H9 (cell line): ENCODE results near the gene SLC5A2. TPM values are rescaled to one million over a fixed set of nuclear protein-coding genes. Genes with fewer than 3 reads are reported as not detected.

Experiments used
- DNase-seq: peaks from one replicate; pipeline ENCODE4 v3.0.0-alpha.2; 2017
- H2AFZ ChIP-seq: one replicate; pipeline ENCODE4 v1.6.1; 2013; ENCODE audit warnings: mild to moderate bottlenecking, low read length, control low read depth, moderate library complexity
- H2AK5ac ChIP-seq: 2 replicates; pipeline ENCODE4 v1.6.1; 2013; ENCODE audit warnings: low read length, control low read depth, mixed read lengths; ENCODE audit not compliant: insufficient read length
- H2BK120ac ChIP-seq: one replicate; pipeline ENCODE4 v1.6.1; 2013; ENCODE audit warnings: low read depth, mild to moderate bottlenecking, low read length, control low read depth, inconsistent platforms; ENCODE audit not compliant: poor library complexity, severe bottlenecking
- H2BK12ac ChIP-seq: 2 replicates; pipeline ENCODE4 v1.6.1; 2013; ENCODE audit warnings: low read length, control low read depth, mixed read lengths, low read depth; ENCODE audit not compliant: insufficient read length
- H2BK15ac ChIP-seq: 2 replicates; pipeline ENCODE4 v1.6.1; 2013; ENCODE audit warnings: low read depth, low read length, control low read depth
- H2BK20ac ChIP-seq: one replicate; pipeline ENCODE4 v1.6.1; 2013; ENCODE audit warnings: low read depth, mild to moderate bottlenecking, low read length, control low read depth, inconsistent platforms; ENCODE audit not compliant: poor library complexity, severe bottlenecking
- H2BK5ac ChIP-seq: 2 replicates; pipeline ENCODE4 v1.6.1; 2013; ENCODE audit warnings: low read length, control low read depth, mixed read lengths; ENCODE audit not compliant: insufficient read length
- H3K14ac ChIP-seq: 2 replicates; pipeline ENCODE4 v1.6.1; 2013; ENCODE audit warnings: low read length, control low read depth; ENCODE audit not compliant: insufficient read depth
- H3K18ac ChIP-seq: 2 replicates; pipeline ENCODE4 v1.6.1; 2013; ENCODE audit warnings: low read depth, mild to moderate bottlenecking, mixed read lengths, low read length, control low read depth; ENCODE audit not compliant: insufficient read length
- H3K23ac ChIP-seq: 2 replicates; pipeline ENCODE4 v1.6.1; 2013; ENCODE audit warnings: low read length, control low read depth, mixed read lengths, low read depth; ENCODE audit not compliant: insufficient read length
- H3K23me2 ChIP-seq: 2 replicates; pipeline ENCODE4 v1.6.1; 2013; ENCODE audit warnings: low read depth, mild to moderate bottlenecking, mixed read lengths, low read length, control low read depth; ENCODE audit not compliant: insufficient read length, poor library complexity, severe bottlenecking
- H3K27ac ChIP-seq: 2 replicates; pipeline ENCODE4 v1.5.1; 2013; ENCODE audit warnings: low read length, control low read depth, mixed read lengths, low read depth; ENCODE audit not compliant: insufficient read length
- H3K27me3 ChIP-seq: 2 replicates; pipeline ENCODE4 v1.6.1; 2013; ENCODE audit warnings: low read length, control low read depth, inconsistent platforms; ENCODE audit not compliant: insufficient read depth
- H3K4ac ChIP-seq: 2 replicates; pipeline ENCODE4 v1.6.1; 2013; ENCODE audit warnings: low read depth, mild to moderate bottlenecking, control low read depth, inconsistent platforms, low read length, moderate library complexity
- H3K4me1 ChIP-seq: 2 replicates; pipeline ENCODE4 v1.6.1; 2013; ENCODE audit warnings: low read length, control low read depth, inconsistent platforms; ENCODE audit not compliant: insufficient read depth
- H3K4me2 ChIP-seq: 2 replicates; pipeline ENCODE4 v1.6.1; 2013; ENCODE audit warnings: low read length, control low read depth, mixed read lengths; ENCODE audit not compliant: insufficient read length, insufficient read depth
- H3K56ac ChIP-seq: 2 replicates; pipeline ENCODE4 v1.6.1; 2013; ENCODE audit warnings: low read depth, mild to moderate bottlenecking, mixed read lengths, low read length, control low read depth; ENCODE audit not compliant: insufficient read length
- H3K79me1 ChIP-seq: 2 replicates; pipeline ENCODE4 v1.6.1; 2013; ENCODE audit warnings: low read depth, mild to moderate bottlenecking, moderate library complexity, low read length, control low read depth, inconsistent platforms; ENCODE audit not compliant: insufficient read depth, poor library complexity, severe bottlenecking
- H3K79me2 ChIP-seq: 2 replicates; pipeline ENCODE4 v1.6.1; 2013; ENCODE audit warnings: low read length, control low read depth, inconsistent platforms; ENCODE audit not compliant: insufficient read depth
- H3K9ac ChIP-seq: 2 replicates; pipeline ENCODE4 v1.6.1; 2013; ENCODE audit warnings: low read length, control low read depth, mixed read lengths; ENCODE audit not compliant: insufficient read length; ENCODE audit errors: extremely low read depth
- H3K9me3 ChIP-seq: one replicate; pipeline ENCODE4 v1.6.1; 2013; ENCODE audit warnings: low read depth, low read length, inconsistent platforms; ENCODE audit not compliant: control insufficient read depth
- H3T11ph ChIP-seq: one replicate; pipeline ENCODE4 v1.6.1; 2013; ENCODE audit warnings: mild to moderate bottlenecking, low read length, control low read depth, inconsistent platforms
- H4K20me1 ChIP-seq: one replicate; pipeline ENCODE4 v1.6.1; 2013; ENCODE audit not compliant: control insufficient read depth, insufficient read length, insufficient read depth
- H4K5ac ChIP-seq: 2 replicates; pipeline ENCODE4 v1.6.1; 2013; ENCODE audit warnings: low read depth, mild to moderate bottlenecking, mixed read lengths, low read length, control low read depth; ENCODE audit not compliant: insufficient read length
- H4K8ac ChIP-seq: replicated peaks from 2 replicates; pipeline ENCODE4 v1.6.1; 2013; ENCODE audit warnings: low read length, control low read depth, mixed read lengths, low read depth; ENCODE audit not compliant: insufficient read length
- H4K91ac ChIP-seq: 2 replicates; pipeline ENCODE4 v1.6.1; 2013; ENCODE audit warnings: low read depth, mild to moderate bottlenecking, moderate library complexity, mixed read lengths, low read length, control low read depth; ENCODE audit not compliant: insufficient read length
- H3K27ac Mint-ChIP-seq, 3 experiments: 2 replicates in 2 of 3; 3 replicates in 1 of 3; pipeline ENCODE4 v1.8.0; 2020 to 2021; ENCODE audit warnings: mixed read lengths in 3 of 3, mild to moderate bottlenecking in 1 of 3, moderate library complexity in 1 of 3
- H3K27me3 Mint-ChIP-seq: 2 replicates; pipeline ENCODE4 v1.8.0; 2021; ENCODE audit warnings: low read depth, mild to moderate bottlenecking, moderate library complexity, mixed read lengths
- H3K36me3 Mint-ChIP-seq, 3 experiments: 2 replicates in 2 of 3; 3 replicates in 1 of 3; pipeline ENCODE4 v1.8.0; 2020 to 2021; ENCODE audit warnings: low read depth in 3 of 3, mixed read lengths in 3 of 3; ENCODE audit not compliant: insufficient read depth in 1 of 3
- H3K4me1 Mint-ChIP-seq, 2 experiments: 2 replicates each; pipeline ENCODE4 v1.8.0; 2020; ENCODE audit warnings: mixed read lengths in 2 of 2
- H3K4me3 Mint-ChIP-seq, 2 experiments: 2 replicates in 1 of 2; 3 replicates in 1 of 2; pipeline ENCODE4 v1.8.0; 2020 to 2021; ENCODE audit warnings: mild to moderate bottlenecking in 2 of 2, mixed read lengths in 2 of 2, moderate library complexity in 1 of 2
- H3K9me3 Mint-ChIP-seq, 2 experiments: 2 replicates in 1 of 2; 3 replicates in 1 of 2; pipeline ENCODE4 v1.8.0; 2020; ENCODE audit warnings: mild to moderate bottlenecking in 2 of 2, mixed read lengths in 2 of 2, moderate library complexity in 1 of 2
- CTCF ChIP-seq: fragments of 200-600 bp; sonication (generic); conservative IDR thresholded peaks from 3 replicates; pipeline ENCODE4 v1.8.0; 2021; ENCODE audit warnings: antibody characterized with exemption, mild to moderate bottlenecking
- WGBS: extraction: QIAGEN DNeasy Blood & Tissue Kit; methylation state at CpG from one replicate; pipeline ENCODE4 v1.1.7; 2013; ENCODE audit warnings: missing lambda C conversion rate, low lambda C conversion rate, mixed read lengths; ENCODE audit not compliant: insufficient read length; ENCODE audit errors: extremely low coverage; 5-methylcytosine and 5-hydroxymethylcytosine counted together
- total RNA-seq: library from RNA; stranded (reverse); gene quantifications from 2 replicates; pipeline ENCODE4 v1.2.1, GENCODE V29; 2021

SLC5A2 gene
- total RNA-seq, 1 experiment from 2014 or later: 0.52 TPM

- no peak overlapping the region for H3K23ac ChIP-seq
- H2BK5ac ChIP-seq: no peak overlapping the region
- no peak overlapping the region for H3K56ac ChIP-seq
- H2BK15ac ChIP-seq: no peak overlapping the region
- H2BK12ac ChIP-seq: no peak overlapping the region
- no peak overlapping the region for H2AK5ac ChIP-seq
- H3K27ac ChIP-seq: no peak overlapping the region
- H4K5ac ChIP-seq: no peak overlapping the region
- H2BK20ac ChIP-seq: no peak overlapping the region
- no CpG with 5 or more reads among the region's 5 CpGs for WGBS
- H2BK120ac ChIP-seq: no peak overlapping the region
- H3K4me3 Mint-ChIP-seq: peak overlapping the region in 1 of 2 experiments; percentile 84; a peak in 3 of 5 replicates
- peaks cover 76% of the 10 kb centered on the region for H3K27me3 Mint-ChIP-seq
- H4K91ac ChIP-seq: no peak overlapping the region
- H3K36me3 Mint-ChIP-seq: peaks cover 5 to 15% (median 9%) of the 10 kb centered on the region in 3 experiments; a peak in 6 of 7 replicates
- H3K4me2 ChIP-seq: no peak overlapping the region
- H3K79me1 ChIP-seq: no peaks in the 10 kb centered on the region
- no peaks in the 10 kb centered on the region for H3K79me2 ChIP-seq
- H3K9me3 Mint-ChIP-seq: peaks cover 0 to 2% of the 10 kb centered on the region in 2 experiments; a peak in 2 of 5 replicates
- DNase-seq: no peak
- H3K4me1 ChIP-seq: no peaks in the 10 kb centered on the region
- no peaks in the 10 kb centered on the region for H3K9me3 ChIP-seq
- H3K4me1 Mint-ChIP-seq: peaks cover 8 to 13% of the 10 kb centered on the region in 2 experiments
- no peak overlapping the region for H3T11ph ChIP-seq
- no peak for TF ChIP-seq CTCF
- H3K27me3 ChIP-seq: peaks cover 13% of the 10 kb centered on the region; the same call in 1 of the 2 replicates
- H4K8ac ChIP-seq: no peak overlapping the region
- H3K23me2 ChIP-seq: peaks cover 11% of the 10 kb centered on the region
- no peak overlapping the region for H3K4ac ChIP-seq
- no peaks in the 10 kb centered on the region for H4K20me1 ChIP-seq
- H3K14ac ChIP-seq: no peak overlapping the region
- H3K18ac ChIP-seq: no peak overlapping the region
- no peak overlapping the region for H2AFZ ChIP-seq
- H3K27ac Mint-ChIP-seq: peak overlapping the region in 1 of 3 experiments; percentile 83; a peak in 1 of 7 replicates
- H3K9ac ChIP-seq: no peak overlapping the region
These were observed 3.1 kb downstream of the SLC5A2 start for GRCh38 chr16:31486045-31486444.
